ENCODE results near the gene ASB13. TPM values are rescaled to one million over a fixed set of nuclear protein-coding genes. Genes with fewer than 3 reads are reported as not detected.

ASB13 gene, protein sequence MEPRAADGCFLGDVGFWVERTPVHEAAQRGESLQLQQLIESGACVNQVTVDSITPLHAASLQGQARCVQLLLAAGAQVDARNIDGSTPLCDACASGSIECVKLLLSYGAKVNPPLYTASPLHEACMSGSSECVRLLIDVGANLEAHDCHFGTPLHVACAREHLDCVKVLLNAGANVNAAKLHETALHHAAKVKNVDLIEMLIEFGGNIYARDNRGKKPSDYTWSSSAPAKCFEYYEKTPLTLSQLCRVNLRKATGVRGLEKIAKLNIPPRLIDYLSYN
- total RNA-seq = 9.1 and 13.5 TPM in 2 replicates

GRCh38 chr10:5666008-5666840 lies at the start of gene ASB13:
Gene ASB13, minus strand, starts transcription at chr10:5666595. Its CDS starts 44 bp downstream, at chr10:5666551.

DNA sequence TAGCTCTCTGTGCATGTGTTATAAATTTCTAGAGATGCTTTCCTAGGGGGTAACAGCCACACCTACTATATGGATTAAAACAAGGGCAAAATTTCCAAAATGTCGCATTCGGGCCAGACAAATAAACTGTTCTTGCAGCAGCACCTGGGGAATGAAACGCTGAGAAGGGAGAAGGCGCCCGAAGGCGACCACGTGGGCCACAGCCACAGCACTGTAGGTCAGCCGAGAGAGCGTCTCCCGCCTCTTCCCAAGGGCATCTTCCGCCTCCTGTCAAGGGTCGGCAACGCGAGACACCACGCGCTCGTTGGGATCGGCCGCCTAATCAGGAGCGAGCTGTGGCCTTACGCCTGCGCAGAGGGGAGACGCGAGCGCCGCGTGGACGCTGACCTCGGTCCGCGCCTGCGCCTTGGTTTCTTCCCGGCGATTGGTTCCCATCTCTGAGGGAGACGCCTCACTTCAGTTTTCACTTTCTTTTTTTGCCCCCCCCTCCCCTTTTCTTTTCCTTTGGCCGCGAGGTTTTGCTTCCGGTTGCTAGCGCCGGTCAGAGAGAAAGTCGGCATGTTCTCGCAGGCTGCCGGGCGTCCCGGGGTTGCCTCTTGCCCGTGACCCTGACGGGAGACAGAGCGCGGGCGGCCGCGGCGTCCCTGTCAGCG lies 18.0 kb upstream of the ASB13 start, which contains the start of gene TASOR2:
TSS of gene TASOR2 (plus strand) at position 521 of the 653 bp plus-strand sequence. CDS start 35,805 bp downstream, outside the sequence.

Other genes starting within 250 kb of the ASB13 start
- not detected in 2 replicates for gene CALML5, start 167.0 kb downstream of the ASB13 start, total RNA-seq
- not detected in 2 replicates for gene CALML3, start 141.6 kb downstream of the ASB13 start, total RNA-seq
- gene TASOR2, start 18.2 kb upstream of the ASB13 start, total RNA-seq = 64.6 and 81.7 TPM in 2 replicates
- gene GDI2, start 146.8 kb upstream of the ASB13 start, total RNA-seq = 464 and 560 TPM in 2 replicates
- 10.4 and 12.7 TPM in 2 replicates for gene ANKRD16, start 223.3 kb upstream of the ASB13 start, total RNA-seq
- 115 and 125 TPM in 2 replicates for gene FBH1, start 223.6 kb upstream of the ASB13 start, total RNA-seq